Mammary epithelial cell (primary cell): ENCODE results near the gene SHMT1.

Source experiments
- CTCF ChIP-seq, 2 donors: IDR thresholded peaks in 1 of 2; conservative IDR thresholded peaks in 1 of 2; 2 replicates each; pipeline ENCODE4 v1.5.1; 2011 to 2012; ENCODE audit warnings: inconsistent platforms in 2 of 2, low read length in 2 of 2, mild to moderate bottlenecking in 2 of 2, control low read depth in 1 of 2, low read depth in 1 of 2; ENCODE audit not compliant: insufficient read depth in 1 of 2; ENCODE audit errors: extremely low read depth in 1 of 2
- EZH2 ChIP-seq: IDR thresholded peaks from 2 replicates; pipeline ENCODE4 v1.6.1; 2012; ENCODE audit warnings: low read length, inconsistent platforms, borderline replicate concordance

GRCh38 chr17:18324140-18325050, 39.0 kb downstream of the SHMT1 start:
- TF ChIP-seq CTCF (conservative IDR thresholded peaks at IDR 0.05 in 1 of 2, IDR thresholded peaks at IDR 0.05 in 1 of 2; ENCODE audit: extremely low read depth in 1 of 2, insufficient read depth in 1 of 2, low read depth in 1 of 2, low read length in 2 of 2) (no peak), EZH2 (no peak)
